ENCODE measurements around the gene PAPPA2. TPM values are rescaled to one million over a fixed set of nuclear protein-coding genes. Genes with fewer than 3 reads are reported as not detected.
"Not testable (repeated sequence)": the region's sequence is repeated elsewhere in the genome, so short reads cannot be mapped to it uniquely, and the experiment has no call there.

The PAPPA2 gene
- total RNA-seq, 2 donors from 2014 or later = 0.19 to 1.2 TPM

GRCh38 chr1:176617881-176618280, 154.9 kb downstream of the PAPPA2 start:
- TF ChIP-seq, protein P1, sequence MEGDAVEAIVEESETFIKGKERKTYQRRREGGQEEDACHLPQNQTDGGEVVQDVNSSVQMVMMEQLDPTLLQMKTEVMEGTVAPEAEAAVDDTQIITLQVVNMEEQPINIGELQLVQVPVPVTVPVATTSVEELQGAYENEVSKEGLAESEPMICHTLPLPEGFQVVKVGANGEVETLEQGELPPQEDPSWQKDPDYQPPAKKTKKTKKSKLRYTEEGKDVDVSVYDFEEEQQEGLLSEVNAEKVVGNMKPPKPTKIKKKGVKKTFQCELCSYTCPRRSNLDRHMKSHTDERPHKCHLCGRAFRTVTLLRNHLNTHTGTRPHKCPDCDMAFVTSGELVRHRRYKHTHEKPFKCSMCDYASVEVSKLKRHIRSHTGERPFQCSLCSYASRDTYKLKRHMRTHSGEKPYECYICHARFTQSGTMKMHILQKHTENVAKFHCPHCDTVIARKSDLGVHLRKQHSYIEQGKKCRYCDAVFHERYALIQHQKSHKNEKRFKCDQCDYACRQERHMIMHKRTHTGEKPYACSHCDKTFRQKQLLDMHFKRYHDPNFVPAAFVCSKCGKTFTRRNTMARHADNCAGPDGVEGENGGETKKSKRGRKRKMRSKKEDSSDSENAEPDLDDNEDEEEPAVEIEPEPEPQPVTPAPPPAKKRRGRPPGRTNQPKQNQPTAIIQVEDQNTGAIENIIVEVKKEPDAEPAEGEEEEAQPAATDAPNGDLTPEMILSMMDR (IDR thresholded peaks at IDR 0.05) = no peak
- H3K9me3 ChIP-seq = peaks cover 0 to 4% of the 10 kb centered on the region in 2 donors
- no peak for DNase-seq (ENCODE audit: low spot score)
- H3K4me3 ChIP-seq = no peak overlapping the region
- no peaks in the 10 kb centered on the region for H3K27me3 ChIP-seq
- H3K36me3 ChIP-seq = no peaks in the 10 kb centered on the region
- H3K27ac ChIP-seq = no peak overlapping the region
- H3K4me1 ChIP-seq = no peaks in the 10 kb centered on the region

DNA sequence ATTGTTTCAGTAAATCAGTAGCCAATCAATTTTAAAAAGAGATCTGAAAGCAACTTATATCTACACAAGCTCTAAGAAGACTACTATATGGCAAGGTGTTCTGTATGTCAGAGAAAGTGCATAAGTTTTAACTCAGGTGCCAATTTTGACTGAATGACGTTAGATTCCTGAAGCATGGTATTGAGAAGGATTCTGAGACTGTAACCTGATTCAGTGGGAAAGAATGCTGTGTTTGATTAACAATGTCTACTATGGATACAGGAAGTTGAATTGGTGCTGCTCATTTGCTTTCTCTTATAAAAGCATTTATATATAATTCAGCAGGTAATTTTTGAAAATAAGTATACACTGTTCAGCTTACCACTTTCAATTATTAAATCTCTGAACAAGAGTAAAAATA, 156.3 kb downstream of the PAPPA2 start:
- Histone ChIP-seq H3K36me3 (no peaks in the 10 kb centered on the region), H3K4me1 (no peaks in the 10 kb centered on the region), H3K9me3 (peaks cover 0 to 4% of the 10 kb centered on the region in 2 donors), H3K4me3 (no peak overlapping the region), H3K27ac (no peak overlapping the region), H3K27me3 (no peaks in the 10 kb centered on the region)
- DNase-seq (ENCODE audit: low spot score) = no peak
- TF ChIP-seq, protein P1 (IDR thresholded peaks at IDR 0.05) = no peak

DNA sequence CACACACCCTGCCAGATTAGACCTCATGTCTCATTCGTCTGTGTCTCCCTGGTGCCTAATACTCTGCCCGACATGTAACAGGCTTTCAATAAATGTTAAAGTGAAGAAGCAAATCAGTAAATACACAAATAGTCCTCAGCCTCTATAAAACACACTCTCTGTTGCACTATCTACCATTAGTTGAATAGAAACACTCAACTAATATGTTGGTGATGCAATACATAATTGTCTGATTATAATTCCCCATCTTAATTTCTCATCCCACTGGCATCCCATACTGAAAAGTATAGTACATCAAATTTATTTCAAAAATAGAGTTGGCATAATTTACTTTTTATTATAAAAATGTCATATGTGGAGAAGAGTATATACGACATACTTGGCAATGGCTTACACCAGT, 162.4 kb downstream of the PAPPA2 start:
- TF ChIP-seq, protein P1 (IDR thresholded peaks at IDR 0.05) = no peak
- DNase-seq (ENCODE audit: low spot score) = no peak
- no peaks in the 10 kb centered on the region for H3K4me1 ChIP-seq
- H3K36me3 ChIP-seq = no peaks in the 10 kb centered on the region
- H3K4me3 ChIP-seq = no peak overlapping the region
- H3K27ac ChIP-seq = no peak overlapping the region
- H3K9me3 ChIP-seq = peaks cover 0 to 4% of the 10 kb centered on the region in 2 donors
- no peaks in the 10 kb centered on the region for H3K27me3 ChIP-seq

GRCh38 chr1:176626572-176627061, 163.6 kb downstream of the PAPPA2 start:
- peaks cover 0 to 4% of the 10 kb centered on the region in 2 donors for H3K9me3 ChIP-seq
- no peaks in the 10 kb centered on the region for H3K27me3 ChIP-seq
- H3K27ac ChIP-seq = no peak overlapping the region
- no peaks in the 10 kb centered on the region for H3K4me1 ChIP-seq
- H3K4me3 ChIP-seq = no peak overlapping the region
- H3K36me3 ChIP-seq = no peaks in the 10 kb centered on the region
- DNase-seq (ENCODE audit: low spot score) = no peak
- TF ChIP-seq, protein P1 (IDR thresholded peaks at IDR 0.05) = no peak

DNA sequence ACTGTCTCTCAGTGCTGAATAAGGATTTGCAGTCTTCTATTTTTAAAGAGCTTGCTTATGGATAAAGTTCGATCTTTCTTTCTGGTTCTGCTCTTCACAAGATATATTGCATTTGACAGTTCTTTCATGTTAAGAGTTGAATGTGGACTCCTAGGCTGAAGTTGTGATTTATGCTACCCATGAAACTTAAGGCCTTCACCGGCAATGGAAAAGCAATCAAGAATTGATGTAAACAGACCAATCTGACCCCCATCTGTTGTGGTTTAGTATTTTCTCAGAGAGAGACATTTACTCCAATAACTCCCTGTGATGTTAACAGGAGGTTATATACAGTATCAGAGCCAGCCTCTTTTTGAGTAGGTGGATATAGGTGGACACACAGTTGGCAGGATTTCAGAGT, 165.8 kb downstream of the PAPPA2 start:
- Histone ChIP-seq H3K27me3 (no peaks in the 10 kb centered on the region), H3K36me3 (no peaks in the 10 kb centered on the region), H3K4me1 (no peaks in the 10 kb centered on the region), H3K9me3 (no peaks in the 10 kb centered on the region), H3K4me3 (no peak overlapping the region), H3K27ac (no peak overlapping the region)
- TF ChIP-seq, protein P1 (IDR thresholded peaks at IDR 0.05) = no peak
- DNase-seq (ENCODE audit: low spot score) = no peak

DNA sequence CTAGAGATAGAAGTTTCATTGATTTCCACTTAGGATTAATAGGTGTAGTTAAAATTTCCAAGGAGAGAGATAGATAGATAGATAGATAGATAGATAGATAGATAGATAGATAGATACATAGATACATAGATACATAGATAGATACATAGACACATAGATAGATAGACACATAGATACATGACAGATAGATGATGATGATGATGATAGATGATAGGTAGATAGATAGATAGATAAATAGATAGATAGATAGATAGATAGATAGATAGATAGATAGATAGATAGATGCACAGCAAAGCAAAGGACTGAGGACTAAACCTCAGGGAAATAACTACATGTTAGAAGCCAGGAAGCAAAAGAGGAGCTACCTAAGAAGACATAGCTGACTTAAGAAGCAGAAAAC, 171.8 kb downstream of the PAPPA2 start:
- H3K36me3 ChIP-seq; H3K27me3 ChIP-seq; H3K9me3 ChIP-seq; H3K4me3 ChIP-seq; H3K4me1 ChIP-seq; DNase-seq (ENCODE audit: low spot score); H3K27ac ChIP-seq: not testable (repeated sequence)
